ENCODE results near the gene RPS5. TPM values are rescaled to one million over a fixed set of nuclear protein-coding genes. Genes with fewer than 3 reads are reported as not detected.

Gene RPS5
- total RNA-seq, 1 donor from 2014 or later, result 496 TPM

GRCh38 chr19:58380037-58380661 lies 6.9 kb upstream of the RPS5 start:
- Histone ChIP-seq H3K27ac (replicated peaks) (peak overlapping the region; percentile 99), H3K36me3 (no peaks in the 10 kb centered on the region), H3K27me3 (ENCODE audit: low read depth) (no peaks in the 10 kb centered on the region), H3K9me3 (replicated peaks) (no peaks in the 10 kb centered on the region), H3K4me3 (peak overlapping the region; percentile 89), H3K4me1 (peaks cover 29% of the 10 kb centered on the region)
- intact Hi-C loops (cut with micrococcal nuclease), result no loop called here
- no peak for TF ChIP-seq CTCF (IDR thresholded peaks at IDR 0.05; ENCODE audit: borderline replicate concordance)
- DNase-seq, result no peak

GRCh38 chr19:58380662-58381459 lies 6.2 kb upstream of the RPS5 start, which contains the start of gene ZNF837:
ZNF837 (minus strand) TSS chr19:58381030; CDS start chr19:58369332, 11,698 bp downstream.
- TF ChIP-seq CTCF (IDR thresholded peaks at IDR 0.05; ENCODE audit: borderline replicate concordance), result peak; percentile 5
- Histone ChIP-seq H3K27ac (replicated peaks) (peak within 1 kb of the TSS; percentile 99), H3K9me3 (replicated peaks) (no peaks in the 10 kb centered on the region), H3K27me3 (ENCODE audit: low read depth) (no peaks in the 10 kb centered on the region), H3K36me3 (no peaks in the 10 kb centered on the region), H3K4me3 (peak within 1 kb of the TSS; percentile 89), H3K4me1 (peaks cover 36% of the 10 kb centered on the region)
- intact Hi-C loops (cut with micrococcal nuclease), result no loop called here
- DNase-seq, result peak; percentile 99

GRCh38 chr19:58381460-58382212 lies 5.4 kb upstream of the RPS5 start:
- no peak for DNase-seq
- peaks cover 44% of the 10 kb centered on the region for H3K4me1 ChIP-seq
- intact Hi-C loops (cut with micrococcal nuclease), result no loop called here
- no peaks in the 10 kb centered on the region for H3K27me3 ChIP-seq (ENCODE audit: low read depth)
- H3K9me3 ChIP-seq (replicated peaks), result no peaks in the 10 kb centered on the region
- H3K27ac ChIP-seq (replicated peaks), result peak overlapping the region; percentile 99
- no peak for TF ChIP-seq CTCF (IDR thresholded peaks at IDR 0.05; ENCODE audit: borderline replicate concordance)
- peak overlapping the region; percentile 89 for H3K4me3 ChIP-seq
- no peaks in the 10 kb centered on the region for H3K36me3 ChIP-seq

GRCh38 chr19:58382997-58383603 lies 4.0 kb upstream of the RPS5 start:
- H3K4me3 ChIP-seq, result no peak overlapping the region
- no peaks in the 10 kb centered on the region for H3K27me3 ChIP-seq (ENCODE audit: low read depth)
- H3K4me1 ChIP-seq, result peaks cover 56% of the 10 kb centered on the region
- intact Hi-C loops (cut with micrococcal nuclease), result no loop called here
- no peak for TF ChIP-seq CTCF (IDR thresholded peaks at IDR 0.05; ENCODE audit: borderline replicate concordance)
- DNase-seq, result no peak
- H3K36me3 ChIP-seq, result peaks cover 1% of the 10 kb centered on the region
- no peaks in the 10 kb centered on the region for H3K9me3 ChIP-seq (replicated peaks)
- no peak overlapping the region for H3K27ac ChIP-seq (replicated peaks)

- peak overlapping the region; percentile 71 for H3K4me3 ChIP-seq
- intact Hi-C loops (cut with micrococcal nuclease), result no loop called here
- H3K4me1 ChIP-seq, result peaks cover 65% of the 10 kb centered on the region
- H3K9me3 ChIP-seq (replicated peaks), result no peaks in the 10 kb centered on the region
- peaks cover 24% of the 10 kb centered on the region for H3K36me3 ChIP-seq
- DNase-seq, result no peak
- H3K27ac ChIP-seq (replicated peaks), result peak overlapping the region; percentile 100
- no peak for TF ChIP-seq CTCF (IDR thresholded peaks at IDR 0.05; ENCODE audit: borderline replicate concordance)
- H3K27me3 ChIP-seq (ENCODE audit: low read depth), result no peaks in the 10 kb centered on the region
Observed at GRCh38 chr19:58385313-58385890, 1.7 kb upstream of the RPS5 start.

Data from left ventricle myocardium inferior (tissue), 1 donor.